HS-27A (cell line): ENCODE measurements around the gene GID8.
A peak's percentile ranks its signal among the peaks of the same experiment; 100 is the strongest.
"Not testable (repeated sequence)": the region's sequence is repeated elsewhere in the genome, so short reads cannot be mapped to it uniquely, and the experiment has no call there.

ENCODE experiments used
- DNase-seq: peaks from one replicate; pipeline ENCODE4 v3.0.0-alpha.2; 2012; ENCODE audit warnings: low read depth, missing footprints

The GID8 gene

DNA sequence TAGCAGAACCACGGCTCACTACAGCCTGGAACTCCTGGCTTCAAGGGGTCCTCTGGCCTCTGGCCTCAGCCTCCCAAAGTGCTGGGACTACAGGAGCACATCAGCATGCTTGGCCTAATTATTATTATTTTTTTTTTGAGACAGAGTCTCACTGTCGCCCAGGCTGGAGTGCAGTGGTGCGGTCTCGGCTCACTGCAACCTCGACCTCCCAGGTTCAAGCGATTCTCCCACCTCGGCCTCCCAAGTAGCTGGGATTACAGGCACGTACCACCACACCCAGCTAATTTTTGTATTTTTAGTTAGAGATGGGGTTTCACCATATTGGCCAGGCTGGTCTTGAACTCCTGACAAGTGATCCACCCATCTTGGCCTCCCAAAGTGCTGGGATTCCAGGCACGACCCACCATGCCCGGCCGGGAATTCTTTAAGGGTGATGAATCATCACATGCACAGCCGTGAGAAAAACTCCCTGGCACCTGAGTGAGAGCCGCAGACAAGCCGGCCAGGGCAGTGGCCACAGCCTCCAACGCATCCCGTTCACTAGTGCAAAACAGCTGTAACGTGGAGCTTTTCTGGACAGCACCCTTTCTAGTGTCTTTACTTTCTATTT, 14.8 kb upstream of the GID8 start:
- not testable (repeated sequence) for DNase-seq

DNA sequence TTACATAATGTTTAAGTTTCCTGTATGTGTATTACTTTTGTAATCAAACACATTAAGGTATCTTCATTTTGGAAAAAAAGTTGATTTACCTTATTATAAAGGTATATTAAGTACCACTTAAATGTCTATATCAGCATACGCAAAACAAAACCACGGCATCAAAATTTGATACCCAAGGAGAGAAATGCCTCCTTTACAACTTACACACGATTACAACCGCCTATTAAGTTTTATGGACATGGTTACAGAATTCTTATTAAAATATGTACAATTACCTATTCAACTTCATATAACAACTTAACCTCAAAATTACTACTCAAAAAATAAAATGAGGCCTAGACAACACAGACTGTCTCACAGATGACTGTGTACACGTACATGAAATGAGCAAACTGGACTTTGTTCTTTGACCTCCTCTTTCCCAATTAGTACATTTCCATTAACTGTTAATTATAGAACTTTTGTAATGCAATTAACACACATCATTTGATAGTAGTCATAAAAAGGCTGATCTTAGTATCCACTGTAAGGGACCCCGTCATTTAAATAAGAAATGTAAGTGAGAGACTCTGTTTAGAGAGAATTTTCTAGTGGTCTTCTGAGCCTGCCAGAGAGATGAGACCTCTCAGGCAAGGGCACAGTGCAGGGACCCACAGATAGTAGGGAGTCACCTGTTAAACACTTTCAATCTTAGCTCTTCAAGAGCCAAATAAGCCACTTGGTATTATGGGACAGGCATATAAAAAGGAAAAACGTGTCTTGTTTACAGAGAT, 14.1 kb upstream of the GID8 start:
- DNase-seq: no peak

DNA sequence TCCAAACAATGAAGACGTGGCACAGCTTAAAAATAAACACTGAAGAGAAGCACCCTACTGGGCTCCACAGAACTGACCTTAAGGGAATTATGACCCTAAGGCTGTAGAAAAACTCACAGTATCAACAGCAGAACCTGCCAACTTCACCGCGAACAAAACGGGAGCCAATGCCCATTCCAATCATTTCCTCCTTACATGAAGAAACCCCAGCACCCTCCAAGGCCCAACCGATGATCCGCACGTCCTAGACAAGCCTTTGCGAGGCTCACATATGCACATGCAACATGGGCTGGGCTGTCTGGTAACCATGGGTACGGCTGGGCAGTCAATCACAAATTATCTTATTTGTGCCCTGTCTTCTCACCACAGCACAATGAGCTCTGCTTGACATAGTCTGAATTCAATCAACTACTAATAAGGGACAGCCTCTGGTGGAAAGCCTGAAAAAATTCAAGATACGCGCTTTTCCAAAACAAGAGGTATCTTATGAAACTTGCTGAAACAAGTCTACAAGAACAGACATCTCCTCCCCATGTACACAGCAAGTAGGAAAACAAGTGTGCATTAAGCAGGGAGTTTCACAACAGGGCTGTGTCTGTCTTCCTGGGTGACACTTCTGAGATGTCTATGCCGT, 13.4 kb upstream of the GID8 start:
- no peak for DNase-seq

DNA sequence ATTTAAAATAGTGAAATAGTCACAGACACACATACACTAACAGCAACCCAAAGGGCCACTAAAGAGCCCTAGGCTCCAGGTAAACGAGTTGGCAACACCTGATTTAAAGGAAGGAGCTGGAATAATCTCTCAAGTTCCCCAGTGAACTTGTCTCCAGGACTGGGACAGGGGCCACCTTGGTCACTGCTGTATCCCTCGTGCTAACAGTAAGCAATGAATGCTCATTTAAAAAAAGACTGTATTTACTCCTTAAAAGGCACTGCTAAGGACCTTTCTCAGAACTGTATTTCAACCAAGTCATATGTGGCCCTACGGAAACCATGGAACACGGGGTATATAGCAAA, 12.9 kb upstream of the GID8 start:
- DNase-seq: no peak

DNA sequence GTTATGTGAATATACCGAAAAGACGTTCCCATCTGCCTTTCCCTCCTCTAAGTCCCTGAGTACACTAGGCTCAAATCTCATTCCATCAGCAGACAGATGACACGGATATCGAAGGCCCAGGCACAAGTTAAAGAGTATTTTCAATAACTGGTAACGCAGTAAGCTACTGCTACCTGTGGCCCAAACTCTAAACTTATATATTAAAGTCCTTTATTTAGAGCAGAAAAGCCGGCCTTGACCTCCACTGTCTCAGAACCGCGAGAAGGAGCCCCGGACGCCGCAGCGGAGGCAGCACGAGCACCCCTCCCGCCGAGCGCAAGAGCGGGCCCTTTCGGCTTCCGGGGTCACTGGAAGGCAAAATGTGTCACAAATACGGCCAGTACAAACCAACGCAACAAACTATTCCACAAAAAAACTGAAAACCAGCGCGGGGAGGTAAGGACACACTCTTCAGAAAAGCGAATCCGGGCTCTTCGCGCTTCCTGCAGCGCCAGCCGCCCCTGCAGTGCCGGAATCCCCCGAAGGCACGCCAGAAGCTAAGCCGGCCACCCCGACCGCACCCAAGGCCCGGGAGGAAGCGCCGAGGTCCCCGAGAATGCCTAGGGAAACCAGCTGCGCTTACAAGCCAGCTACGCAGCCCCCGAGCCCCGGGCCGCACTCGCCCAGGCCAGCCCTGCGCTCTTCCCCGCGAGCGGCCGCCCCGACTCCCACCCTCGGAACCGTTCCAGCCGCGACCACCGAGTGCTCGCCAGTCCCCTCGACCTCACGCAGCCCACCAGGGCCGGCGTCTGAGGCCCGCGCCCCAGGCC, 12.3 kb upstream of the GID8 start:
- no peak for DNase-seq

DNA sequence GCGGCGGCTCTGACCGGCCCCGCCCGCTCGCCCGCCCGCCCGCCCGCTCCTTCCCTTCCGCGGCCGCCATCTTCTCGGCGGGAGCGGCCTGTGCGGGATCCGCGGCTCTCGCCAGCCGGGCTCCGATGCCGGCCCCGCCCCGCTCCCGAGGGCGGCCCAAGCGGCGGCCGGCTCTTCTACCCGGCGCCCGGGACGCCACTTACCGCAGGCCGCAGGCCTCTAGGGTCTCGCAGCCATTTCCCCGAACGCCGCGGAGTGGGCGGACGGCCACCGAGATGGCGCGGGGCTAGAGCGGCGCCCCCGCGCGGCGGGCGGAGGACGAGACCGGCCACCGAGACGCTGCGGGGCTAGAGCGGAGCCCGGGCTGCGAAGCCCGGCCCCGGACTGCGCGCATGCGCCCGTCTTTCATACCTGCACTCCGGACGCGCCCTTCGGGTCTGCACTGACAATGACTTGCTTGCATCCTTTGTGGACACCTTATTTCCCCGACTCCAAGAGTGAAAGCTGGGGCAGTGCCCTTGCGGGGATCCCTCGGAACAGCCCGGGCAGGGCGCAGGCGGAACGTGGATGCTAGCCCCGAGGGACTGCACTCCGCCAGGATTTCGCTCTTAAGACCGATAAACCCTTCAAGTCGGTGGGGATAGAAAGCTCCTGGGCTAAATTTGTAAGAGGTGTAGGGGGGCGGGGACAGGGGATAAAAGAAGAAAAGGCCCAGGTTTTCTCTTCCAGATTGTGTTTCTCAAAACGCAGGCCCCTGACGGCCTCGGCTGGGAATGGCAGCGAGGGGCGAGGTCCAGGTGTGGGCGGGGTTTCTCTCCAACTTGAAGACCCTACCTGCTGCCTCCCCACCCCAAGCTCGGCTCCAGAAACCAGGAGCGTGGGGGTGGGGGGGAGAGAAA, 11.5 kb upstream of the GID8 start, which contains the start of gene DIDO1:
TSS of gene DIDO1 (minus strand) at position 277 of the 899 bp plus-strand sequence.
- DNase-seq: no peak

DNA sequence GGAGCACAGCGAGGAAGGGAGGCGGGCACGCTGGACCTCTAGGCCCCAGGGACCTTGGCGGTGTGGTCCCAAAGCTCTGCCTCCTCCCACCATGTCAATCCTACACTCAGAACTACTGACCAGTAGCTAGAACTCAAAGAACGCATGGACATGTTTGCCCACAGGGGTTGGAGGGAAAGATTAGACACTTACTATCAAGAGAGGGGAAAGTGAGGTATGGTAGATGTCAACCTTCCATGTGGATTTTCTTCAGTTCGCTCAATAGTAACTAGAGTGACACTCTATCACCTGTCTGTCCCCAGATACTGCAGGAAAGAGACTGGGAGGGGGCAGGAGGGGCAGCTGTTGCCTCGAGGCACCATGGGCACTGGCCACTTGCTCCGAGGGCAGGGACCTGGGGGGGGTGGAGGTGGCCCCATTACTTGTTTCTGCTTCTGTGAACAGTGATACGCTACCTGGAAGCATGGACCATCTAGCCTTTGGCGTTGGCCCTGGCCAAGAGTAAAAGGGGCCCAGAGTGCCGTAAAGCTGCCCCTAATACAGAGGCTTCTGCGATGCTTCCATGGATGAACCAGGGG, 10.7 kb upstream of the GID8 start:
- no peak for DNase-seq

DNA sequence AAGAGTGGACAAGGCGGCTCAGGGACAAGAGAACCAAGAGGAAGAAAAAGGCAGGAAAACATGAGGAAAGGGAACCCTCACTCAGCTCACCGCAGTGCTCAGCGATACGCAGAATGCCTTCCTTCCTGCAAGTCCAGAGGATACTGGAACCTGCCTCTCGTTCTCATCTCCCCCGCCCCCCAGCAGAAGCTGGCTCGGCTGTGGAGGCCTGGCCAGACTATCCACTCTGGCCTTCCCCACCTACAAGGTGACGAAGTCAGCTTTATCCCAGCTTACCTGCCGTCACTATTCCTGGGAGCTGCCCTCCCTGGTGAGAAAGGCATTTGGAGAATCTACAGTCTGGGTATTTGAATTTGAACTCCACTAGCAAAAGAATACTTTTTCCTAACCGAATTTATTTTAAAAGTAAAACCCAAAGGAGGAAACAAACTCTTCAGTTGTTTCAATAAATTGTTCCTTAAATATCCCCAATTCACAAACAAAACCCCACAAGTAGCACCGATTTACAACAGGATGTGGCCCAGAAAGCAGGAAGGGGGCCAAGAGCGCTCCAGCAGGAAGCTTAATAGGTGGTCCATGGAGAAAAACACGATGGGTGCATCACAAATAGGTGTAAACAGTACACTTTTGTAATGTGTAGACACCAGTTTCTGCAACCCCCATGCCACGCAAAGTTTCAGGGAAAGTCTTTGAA, 9.6 kb upstream of the GID8 start:
- no peak for DNase-seq

DNA sequence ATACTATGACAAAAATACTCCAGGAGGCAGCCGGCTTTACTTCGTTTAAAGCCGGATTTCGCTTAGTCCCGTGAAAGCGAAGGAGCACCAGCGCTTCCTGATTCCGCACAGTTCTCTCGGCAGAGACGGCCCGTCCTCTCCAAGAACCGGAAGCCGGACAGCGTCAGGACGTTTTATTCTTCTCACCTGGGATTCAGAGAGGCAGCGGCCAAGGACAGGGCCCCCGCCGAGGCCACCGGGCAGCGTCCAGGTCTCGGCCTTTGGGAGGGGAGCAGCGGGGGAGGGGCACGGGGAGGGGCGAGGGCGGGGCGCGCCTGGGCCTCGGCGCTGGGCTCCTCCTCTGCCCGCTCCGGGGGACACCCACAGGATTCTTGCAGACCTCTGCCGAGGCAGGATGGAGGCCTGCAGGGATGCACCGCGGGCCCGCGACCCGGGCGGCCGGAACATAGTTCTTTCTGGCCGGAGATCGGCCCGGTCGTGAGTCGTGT, 8.9 kb upstream of the GID8 start:
- no peak for DNase-seq

DNA sequence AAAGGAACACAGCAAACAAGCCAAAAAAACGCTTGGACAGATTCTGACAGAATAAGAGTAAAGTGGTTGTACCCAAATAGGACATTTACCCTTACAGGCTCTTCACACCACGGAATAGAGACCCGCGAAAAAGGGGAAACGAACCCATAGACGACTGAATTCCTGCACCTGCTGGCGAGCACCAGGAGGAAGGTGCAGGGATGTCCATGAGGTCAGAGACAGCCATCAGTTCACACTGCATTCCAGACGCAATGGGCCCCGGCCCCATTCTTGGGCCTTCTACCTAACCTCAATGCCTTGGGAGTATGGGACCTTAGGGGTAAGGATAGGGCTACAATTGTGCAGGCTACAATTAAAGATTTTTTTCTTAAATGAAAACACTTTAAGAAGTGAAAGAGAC, 6.5 kb upstream of the GID8 start:
- DNase-seq: no peak

DNA sequence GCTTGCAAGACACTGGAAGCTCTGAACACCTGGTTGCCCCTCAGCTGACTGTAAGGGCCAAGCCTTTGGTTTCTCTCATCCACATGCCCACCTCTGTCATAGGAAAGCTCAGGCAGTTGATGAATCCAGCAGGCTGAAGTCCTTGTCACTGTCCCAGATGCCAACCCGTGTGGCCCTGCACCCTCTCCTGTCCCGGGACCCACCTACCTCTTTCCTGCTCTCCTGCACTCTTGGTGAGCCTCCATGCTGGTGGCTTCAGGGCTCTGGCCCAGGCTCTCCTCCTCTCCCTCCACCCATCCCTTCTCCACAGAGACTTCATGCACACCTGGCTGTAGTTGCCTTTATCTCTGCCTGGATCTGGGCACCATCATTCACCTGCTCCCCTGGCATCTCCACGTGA, 4.0 kb upstream of the GID8 start:
- no peak for DNase-seq

DNA sequence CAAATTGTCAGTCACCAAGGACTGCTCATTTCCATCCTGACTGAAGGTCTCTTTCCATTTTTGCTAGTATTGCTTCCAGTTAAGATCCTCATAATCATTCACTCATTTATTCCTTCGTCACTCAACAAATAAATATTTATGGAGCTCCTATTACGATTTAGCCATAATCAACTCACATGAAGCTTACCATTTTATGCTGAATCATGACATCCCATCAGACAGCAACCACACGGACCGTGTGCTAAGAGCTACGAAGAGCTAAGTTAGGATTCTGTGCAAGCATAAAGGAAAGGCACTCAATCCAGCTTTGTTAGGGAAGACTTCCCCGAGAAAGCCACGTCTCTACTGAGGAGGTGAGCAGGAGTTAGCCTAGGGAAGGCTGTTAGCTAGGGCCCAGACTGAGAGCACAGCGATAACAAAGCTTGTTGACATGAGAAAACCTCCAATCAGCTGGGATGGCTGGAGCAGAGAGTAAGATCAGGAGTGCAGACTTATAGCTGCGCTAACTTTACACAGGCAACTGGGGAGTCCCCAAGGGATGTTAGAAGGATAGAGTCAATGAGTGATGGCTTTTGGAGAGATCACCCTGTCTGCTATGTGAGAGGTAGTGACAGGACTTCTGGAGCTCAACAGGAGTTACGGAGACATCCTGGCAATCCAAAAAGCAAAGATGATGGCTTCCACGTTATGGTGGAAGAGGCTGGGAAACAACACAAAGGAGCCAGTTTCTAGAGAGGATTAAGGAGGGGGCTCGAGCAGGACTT, 2.6 kb upstream of the GID8 start:
- no peak for DNase-seq

DNA sequence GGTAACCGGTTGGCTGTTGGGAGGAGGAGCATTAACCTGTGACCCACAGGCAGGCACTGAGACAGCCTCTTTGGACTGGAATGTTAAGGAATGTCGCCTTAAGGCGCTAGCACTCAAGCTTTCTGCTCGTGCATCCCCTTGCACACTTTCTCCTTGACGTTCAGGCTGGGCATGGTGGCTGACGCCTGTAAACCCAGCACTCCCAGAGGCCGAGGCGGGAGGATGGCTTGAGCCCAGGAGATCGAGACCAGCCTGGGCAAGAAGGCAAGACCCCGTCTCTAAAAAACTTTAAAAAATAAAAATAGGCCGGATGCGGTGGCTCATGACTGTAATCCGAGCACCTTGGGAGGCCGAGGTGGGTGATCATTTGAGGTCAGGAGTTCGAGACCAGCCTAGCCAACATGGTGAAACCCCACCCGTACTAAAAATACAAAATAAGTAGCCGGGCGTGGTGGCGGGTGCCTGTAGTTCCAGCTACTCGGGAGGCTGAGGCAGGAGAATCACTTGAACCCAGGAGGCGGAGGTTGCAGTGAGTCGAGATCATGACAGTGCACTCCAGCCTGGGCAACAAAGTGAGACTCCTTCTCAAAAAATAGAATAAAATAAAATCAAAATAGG, 1.9 kb upstream of the GID8 start:
- no peak for DNase-seq

DNA sequence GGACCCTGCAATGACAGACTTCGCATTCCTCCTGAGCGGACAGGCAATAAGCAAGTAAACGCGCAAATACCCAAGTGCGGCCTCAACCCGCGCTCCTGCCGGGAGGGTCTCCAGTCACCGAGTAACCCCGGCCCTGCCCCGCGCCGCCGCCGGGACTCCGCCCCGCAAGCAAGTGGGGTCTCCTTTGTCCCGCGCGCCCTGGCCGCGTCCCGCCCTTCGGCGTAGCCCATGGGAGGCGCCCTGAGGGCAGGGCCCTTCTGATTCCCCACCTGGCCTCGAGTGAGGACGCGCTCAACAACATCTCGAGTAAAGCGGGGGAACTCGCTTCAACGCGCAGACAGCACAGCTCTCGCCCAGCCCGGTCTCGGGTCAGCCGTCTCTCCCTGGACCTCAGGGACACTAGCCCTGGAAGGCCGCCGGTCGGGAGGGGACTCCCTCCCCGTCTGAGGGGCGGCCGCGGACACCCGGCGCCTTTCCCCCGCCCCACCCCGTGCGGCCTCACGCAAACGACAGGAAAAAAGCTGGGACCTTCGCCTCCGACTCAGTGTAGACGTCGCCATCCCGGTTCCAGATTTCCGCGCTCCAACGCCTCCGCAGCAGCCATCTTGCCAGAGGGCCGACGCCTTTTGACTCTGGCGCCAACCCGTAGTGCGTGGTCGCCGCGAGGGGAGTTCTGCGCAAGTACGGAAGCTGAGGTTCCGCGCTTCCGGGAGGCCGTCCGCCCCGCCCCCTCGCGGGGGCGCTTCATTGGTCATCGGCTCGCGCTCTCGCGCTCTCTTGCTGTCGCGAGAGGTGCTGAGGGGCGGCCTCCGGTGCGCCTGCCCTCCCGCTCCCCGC, 461 bp upstream of the GID8 start:
- DNase-seq: peak; percentile 88

DNA sequence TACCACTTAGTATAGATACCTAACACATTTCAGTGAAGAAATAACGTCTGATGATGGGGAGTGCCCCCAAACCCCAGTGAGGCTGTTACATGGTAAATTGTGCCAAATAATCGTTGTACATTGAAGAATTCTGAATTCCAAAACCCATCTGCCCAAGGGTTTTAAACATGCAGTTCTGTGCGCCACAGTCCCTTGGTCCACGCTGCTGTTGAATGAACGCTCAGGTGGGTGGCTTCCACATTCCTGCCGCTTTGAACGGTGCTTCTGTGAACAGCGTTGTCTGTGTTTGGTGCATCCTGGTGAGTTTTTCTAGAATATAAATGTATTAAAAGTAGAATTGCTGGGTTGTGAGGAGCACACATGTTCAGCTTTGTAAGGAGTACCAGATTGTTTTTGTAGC, 2.9 kb downstream of the GID8 start:
- no peak for DNase-seq

DNA sequence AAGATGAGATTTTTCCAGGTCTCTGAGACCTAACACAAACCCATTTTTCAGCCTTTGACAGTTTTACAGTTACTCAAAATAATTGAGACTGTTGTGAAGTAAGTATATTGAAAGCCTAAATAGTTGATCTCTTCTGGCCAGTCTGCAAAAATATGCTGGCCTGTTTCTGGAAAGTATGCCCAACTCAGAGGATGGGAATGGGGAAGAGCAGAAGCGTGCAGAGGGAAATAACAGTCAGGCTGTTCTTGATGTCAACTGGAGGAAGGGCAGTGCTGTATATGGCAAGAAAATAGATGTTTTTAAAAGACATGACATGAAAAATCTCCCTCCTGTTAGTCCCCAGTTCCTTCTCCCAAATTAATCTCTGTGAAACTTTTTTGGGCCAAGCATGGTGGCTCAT, 3.8 kb downstream of the GID8 start:
- DNase-seq: no peak

DNA sequence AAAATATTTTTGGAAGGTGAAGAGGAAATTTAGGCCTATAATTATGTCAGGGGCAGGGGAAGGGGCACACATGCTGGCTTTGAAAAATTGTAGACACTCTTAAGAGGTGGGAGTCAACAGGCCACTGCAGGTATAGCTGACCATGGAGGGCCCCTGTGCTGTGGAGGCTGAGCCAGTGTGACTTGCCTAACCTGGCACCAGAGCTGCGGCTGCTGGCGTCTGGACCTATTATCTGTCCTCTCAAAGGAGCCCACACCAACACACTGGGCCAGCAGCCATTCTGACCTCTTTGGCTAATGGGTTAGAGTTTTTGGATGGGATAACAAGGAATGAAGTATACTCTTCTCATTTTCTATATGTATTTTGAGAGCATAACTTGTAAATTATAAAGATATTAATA, 4.5 kb downstream of the GID8 start:
- DNase-seq: no peak

DNA sequence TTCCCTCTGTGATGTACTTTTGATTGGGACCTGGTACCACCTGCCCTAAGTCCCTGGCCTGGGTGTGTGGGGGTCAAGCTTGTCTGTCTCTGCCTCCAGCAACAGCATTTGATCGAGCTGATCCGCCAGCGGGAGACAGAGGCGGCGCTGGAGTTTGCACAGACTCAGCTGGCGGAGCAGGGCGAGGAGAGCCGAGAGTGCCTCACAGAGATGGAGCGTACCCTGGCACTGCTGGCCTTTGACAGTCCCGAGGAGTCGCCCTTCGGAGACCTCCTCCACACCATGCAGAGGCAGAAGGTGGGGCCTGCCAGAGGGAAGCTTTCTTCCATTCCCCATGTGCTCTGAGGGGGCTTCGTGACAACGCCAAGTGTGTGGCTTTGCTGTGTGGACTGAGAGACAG, 5.4 kb downstream of the GID8 start:
- no peak for DNase-seq
